Measurements from ENCODE around the gene RASAL2. TPM values are rescaled to one million over a fixed set of nuclear protein-coding genes. Genes with fewer than 3 reads are reported as not detected.

The RASAL2 gene
- total RNA-seq, 1 experiment from 2014 or later = 31.6 TPM

DNA sequence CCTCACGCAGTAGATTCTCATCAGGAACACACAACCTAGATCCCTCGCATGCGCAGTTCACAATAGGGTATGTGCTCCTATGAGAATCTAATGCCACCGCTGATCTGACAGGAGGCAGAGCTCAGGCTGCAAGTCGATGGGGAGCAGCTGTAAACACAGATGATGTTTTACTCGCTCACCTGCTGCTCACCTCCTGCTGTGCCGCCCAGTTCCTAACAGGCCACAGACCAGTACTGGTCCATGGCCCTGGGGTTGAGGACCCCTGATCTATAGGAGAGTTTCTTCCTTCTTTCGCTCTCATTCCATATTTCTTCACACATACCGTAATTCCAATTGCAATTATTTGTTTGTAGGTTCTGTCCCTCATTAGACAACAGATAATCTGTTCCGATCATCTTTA lies 299.5 kb downstream of the RASAL2 start:
- no peak for TF ChIP-seq CTCF (IDR thresholded peaks at IDR 0.05)
- TF ChIP-seq SIN3A (IDR thresholded peaks at IDR 0.05; ENCODE audit: borderline replicate concordance, insufficient read depth, low read depth, low read length) = no peak
- no peak for TF ChIP-seq POLR2AphosphoS5 (IDR thresholded peaks at IDR 0.05; ENCODE audit: low read depth, low read length)
- no peaks in the 10 kb centered on the region for H3K27me3 ChIP-seq (ENCODE audit: control insufficient read depth, insufficient read depth, low read length)
- no peaks in the 10 kb centered on the region for H3K9me3 ChIP-seq (ENCODE audit: control insufficient read depth, insufficient read depth, low read depth, low read length)
- intact Hi-C loops (cut with micrococcal nuclease; ENCODE audit: unreplicated experiment) (no loop called here), in situ Hi-C loops (cut with HindIII; ENCODE audit: low pct_unique_long_range_greater_than_20kb, low sequenced_read_pairs) (no loop called here)
- ChIA-PET CTCF (no interaction called here), POLR2A (no interaction called here)
- DNase-seq (ENCODE audit: low read depth, low spot score) (no peak), ATAC-seq (no peak)
- no peak overlapping the region for H3K27ac ChIP-seq (ENCODE audit: low read length)
- no peak overlapping the region for H3K4me3 ChIP-seq (ENCODE audit: low read depth in 2 of 2, low read length in 2 of 2)
- H3K36me3 ChIP-seq (ENCODE audit: control insufficient read depth, insufficient read depth, low read length) = no peaks in the 10 kb centered on the region; the same call in 1 of the 2 replicates
- no peaks in the 10 kb centered on the region for H3K4me1 ChIP-seq (ENCODE audit: control insufficient read depth, insufficient read depth, low read length)
- no TSS peak for BruUV-seq (replicated peaks)

GRCh38 chr1:178396789-178397188 lies 302.9 kb downstream of the RASAL2 start:
- Histone ChIP-seq H3K27me3 (ENCODE audit: control insufficient read depth, insufficient read depth, low read length) (no peaks in the 10 kb centered on the region), H3K36me3 (ENCODE audit: control insufficient read depth, insufficient read depth, low read length) (no peaks in the 10 kb centered on the region; the same call in 1 of the 2 replicates), H3K4me3 (ENCODE audit: low read depth in 2 of 2, low read length in 2 of 2) (no peak overlapping the region), H3K27ac (ENCODE audit: low read length) (no peak overlapping the region), H3K9me3 (ENCODE audit: control insufficient read depth, insufficient read depth, low read depth, low read length) (no peaks in the 10 kb centered on the region), H3K4me1 (ENCODE audit: control insufficient read depth, insufficient read depth, low read length) (no peaks in the 10 kb centered on the region)
- ChIA-PET CTCF (no interaction called here), POLR2A (no interaction called here)
- DNase-seq (ENCODE audit: low read depth, low spot score) (no peak), ATAC-seq (no peak)
- TF ChIP-seq POLR2AphosphoS5 (IDR thresholded peaks at IDR 0.05; ENCODE audit: low read depth, low read length) (no peak), SIN3A (IDR thresholded peaks at IDR 0.05; ENCODE audit: borderline replicate concordance, insufficient read depth, low read depth, low read length) (no peak), TCF7L2 (IDR thresholded peaks at IDR 0.05; ENCODE audit: low read depth, low read length) (no peak), CTCF (IDR thresholded peaks at IDR 0.05) (no peak)
- TF ChIP-seq, protein P1, sequence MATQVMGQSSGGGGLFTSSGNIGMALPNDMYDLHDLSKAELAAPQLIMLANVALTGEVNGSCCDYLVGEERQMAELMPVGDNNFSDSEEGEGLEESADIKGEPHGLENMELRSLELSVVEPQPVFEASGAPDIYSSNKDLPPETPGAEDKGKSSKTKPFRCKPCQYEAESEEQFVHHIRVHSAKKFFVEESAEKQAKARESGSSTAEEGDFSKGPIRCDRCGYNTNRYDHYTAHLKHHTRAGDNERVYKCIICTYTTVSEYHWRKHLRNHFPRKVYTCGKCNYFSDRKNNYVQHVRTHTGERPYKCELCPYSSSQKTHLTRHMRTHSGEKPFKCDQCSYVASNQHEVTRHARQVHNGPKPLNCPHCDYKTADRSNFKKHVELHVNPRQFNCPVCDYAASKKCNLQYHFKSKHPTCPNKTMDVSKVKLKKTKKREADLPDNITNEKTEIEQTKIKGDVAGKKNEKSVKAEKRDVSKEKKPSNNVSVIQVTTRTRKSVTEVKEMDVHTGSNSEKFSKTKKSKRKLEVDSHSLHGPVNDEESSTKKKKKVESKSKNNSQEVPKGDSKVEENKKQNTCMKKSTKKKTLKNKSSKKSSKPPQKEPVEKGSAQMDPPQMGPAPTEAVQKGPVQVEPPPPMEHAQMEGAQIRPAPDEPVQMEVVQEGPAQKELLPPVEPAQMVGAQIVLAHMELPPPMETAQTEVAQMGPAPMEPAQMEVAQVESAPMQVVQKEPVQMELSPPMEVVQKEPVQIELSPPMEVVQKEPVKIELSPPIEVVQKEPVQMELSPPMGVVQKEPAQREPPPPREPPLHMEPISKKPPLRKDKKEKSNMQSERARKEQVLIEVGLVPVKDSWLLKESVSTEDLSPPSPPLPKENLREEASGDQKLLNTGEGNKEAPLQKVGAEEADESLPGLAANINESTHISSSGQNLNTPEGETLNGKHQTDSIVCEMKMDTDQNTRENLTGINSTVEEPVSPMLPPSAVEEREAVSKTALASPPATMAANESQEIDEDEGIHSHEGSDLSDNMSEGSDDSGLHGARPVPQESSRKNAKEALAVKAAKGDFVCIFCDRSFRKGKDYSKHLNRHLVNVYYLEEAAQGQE (IDR thresholded peaks at IDR 0.05; ENCODE audit: insufficient read depth in 1 of 2, low read depth in 2 of 2, low read length in 1 of 2) = no peak
- in situ Hi-C loops (cut with HindIII; ENCODE audit: low pct_unique_long_range_greater_than_20kb, low sequenced_read_pairs) (no loop called here), intact Hi-C loops (cut with micrococcal nuclease; ENCODE audit: unreplicated experiment) (no loop called here)
- no TSS peak for BruUV-seq (replicated peaks)
